GM10266 (cell line): Measurements from ENCODE around the gene FMN1.

Experiments
- DNase-seq: peaks from one replicate; pipeline ENCODE4 v3.0.0; 2012; ENCODE audit errors: extremely low spot score
- TF ChIP-seq, protein P1 (sequence below): IDR thresholded peaks from 2 replicates; pipeline ENCODE4 v1.5.1; 2012; ENCODE audit warnings: mild to moderate bottlenecking, low read depth; ENCODE audit not compliant: control insufficient read depth, insufficient read depth; ENCODE audit errors: missing control alignments

The FMN1 gene

GRCh38 chr15:32866454-32867312 lies 327.8 kb downstream of the FMN1 start:
- no peak for DNase-seq
- TF ChIP-seq, protein P1, sequence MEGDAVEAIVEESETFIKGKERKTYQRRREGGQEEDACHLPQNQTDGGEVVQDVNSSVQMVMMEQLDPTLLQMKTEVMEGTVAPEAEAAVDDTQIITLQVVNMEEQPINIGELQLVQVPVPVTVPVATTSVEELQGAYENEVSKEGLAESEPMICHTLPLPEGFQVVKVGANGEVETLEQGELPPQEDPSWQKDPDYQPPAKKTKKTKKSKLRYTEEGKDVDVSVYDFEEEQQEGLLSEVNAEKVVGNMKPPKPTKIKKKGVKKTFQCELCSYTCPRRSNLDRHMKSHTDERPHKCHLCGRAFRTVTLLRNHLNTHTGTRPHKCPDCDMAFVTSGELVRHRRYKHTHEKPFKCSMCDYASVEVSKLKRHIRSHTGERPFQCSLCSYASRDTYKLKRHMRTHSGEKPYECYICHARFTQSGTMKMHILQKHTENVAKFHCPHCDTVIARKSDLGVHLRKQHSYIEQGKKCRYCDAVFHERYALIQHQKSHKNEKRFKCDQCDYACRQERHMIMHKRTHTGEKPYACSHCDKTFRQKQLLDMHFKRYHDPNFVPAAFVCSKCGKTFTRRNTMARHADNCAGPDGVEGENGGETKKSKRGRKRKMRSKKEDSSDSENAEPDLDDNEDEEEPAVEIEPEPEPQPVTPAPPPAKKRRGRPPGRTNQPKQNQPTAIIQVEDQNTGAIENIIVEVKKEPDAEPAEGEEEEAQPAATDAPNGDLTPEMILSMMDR = no peak

GRCh38 chr15:32864841-32865240 lies 329.7 kb downstream of the FMN1 start:
- TF ChIP-seq, protein P1 = no peak
- no peak for DNase-seq

GRCh38 chr15:32864051-32864450 lies 330.5 kb downstream of the FMN1 start:
- no peak for DNase-seq

DNA sequence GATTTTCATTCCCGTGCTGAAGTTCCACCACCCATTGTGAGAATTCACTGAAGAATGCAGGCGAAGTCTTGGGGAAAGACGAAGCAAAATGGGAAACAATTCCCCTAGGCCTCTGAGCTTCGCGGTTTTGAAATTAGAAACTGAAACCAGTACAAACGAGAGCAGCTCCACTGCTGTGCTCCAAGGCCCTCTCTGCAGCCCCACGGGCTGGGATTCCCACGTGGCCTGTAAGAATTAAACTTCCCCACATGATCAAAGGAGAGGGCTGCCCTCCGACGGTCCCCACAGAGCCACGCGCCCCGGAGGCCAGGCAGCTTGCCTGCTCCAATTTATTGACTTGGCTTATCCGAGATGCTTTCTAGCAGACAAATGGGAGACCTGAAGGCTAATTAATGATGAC lies 332.8 kb downstream of the FMN1 start:
- no peak for DNase-seq
- TF ChIP-seq, protein P1 = no peak

More at GRCh38 chr15:32864051-32864450, 330.5 kb downstream of the FMN1 start:
- TF ChIP-seq, protein P1 = no peak

DNA sequence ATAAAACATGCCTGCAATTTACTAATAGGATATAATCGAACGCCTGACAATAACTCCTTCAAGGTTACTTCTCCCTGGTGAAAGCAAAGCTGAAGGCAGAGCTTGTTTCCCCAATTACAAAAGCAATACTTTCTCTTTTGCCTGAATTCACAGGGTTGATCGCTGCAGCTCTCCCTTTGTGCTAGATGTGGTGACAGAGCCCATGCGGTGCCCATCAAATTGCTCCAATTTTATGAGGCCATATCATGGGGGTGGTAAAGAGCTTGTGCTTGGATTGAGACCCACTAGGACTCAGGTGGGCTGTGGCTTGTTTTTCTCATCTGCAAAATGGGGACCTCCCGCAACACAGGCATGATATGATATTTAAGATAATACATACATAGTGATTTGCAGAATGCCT lies 333.3 kb downstream of the FMN1 start:
- no peak for DNase-seq

DNA sequence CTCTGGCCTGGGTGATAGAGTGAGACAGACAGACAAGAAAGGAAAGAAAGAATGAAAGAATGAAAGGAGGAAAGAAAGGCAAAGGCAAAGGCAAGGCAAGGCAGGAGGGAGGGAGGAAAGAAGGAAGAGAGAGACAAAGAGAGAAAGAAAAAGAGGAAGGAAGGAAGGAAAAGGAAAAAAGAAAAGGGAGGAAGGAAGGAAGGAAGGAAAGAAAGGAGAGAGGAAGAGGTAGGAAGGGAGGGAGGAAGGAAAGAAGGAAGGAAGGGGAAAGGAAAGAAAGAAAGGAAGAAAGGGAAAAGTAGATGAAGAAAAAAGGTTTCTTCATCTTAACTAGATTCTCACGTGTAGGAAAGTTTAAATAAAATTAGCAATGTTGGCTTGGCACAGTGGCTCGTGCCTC lies 334.5 kb downstream of the FMN1 start:
- no peak for DNase-seq
- TF ChIP-seq, protein P1 = no peak

More for the DNA sequence above, 333.3 kb downstream of the FMN1 start:
- TF ChIP-seq, protein P1 = no peak

DNA sequence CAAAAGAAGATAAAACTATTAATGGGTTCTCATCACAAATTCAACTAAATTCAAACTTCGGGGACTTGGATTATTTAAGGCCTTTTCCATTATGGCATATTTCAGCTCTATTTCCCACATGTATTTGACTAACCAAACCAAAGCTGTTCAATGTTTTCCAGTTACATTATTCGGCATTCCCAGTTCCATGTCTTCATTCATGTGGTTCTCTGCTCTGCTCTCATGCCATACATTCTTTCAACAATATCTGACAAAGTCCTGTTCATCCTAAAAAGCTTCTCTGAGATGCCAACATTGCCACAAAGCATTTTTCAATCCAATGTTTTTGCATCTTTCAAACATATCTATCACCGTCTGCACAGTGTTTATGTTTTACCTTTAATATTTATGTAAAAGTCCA lies 335.3 kb downstream of the FMN1 start:
- DNase-seq = no peak
- TF ChIP-seq, protein P1 = no peak
